IMR-90 (cell line): ENCODE results near the gene YEATS4. TPM values are rescaled to one million over a fixed set of nuclear protein-coding genes. Genes with fewer than 3 reads are reported as not detected.

Source experiments
- ATAC-seq: fragments of 200-7000 bp; cut with Tn5 transposase; 2 replicates; pipeline ENCODE4 v1.9.1; 2020; ENCODE audit warnings: low read depth, mild to moderate bottlenecking, moderate library complexity
- BruUV-seq: library from RNA; stranded (reverse); fragments of 400-500 nt; replicated peaks from 2 replicates; lab custom pipeline; 2021; lab: Mats Ljungman, UMichigan
- CTCF ChIA-PET: fragments of 300-600 bp; formaldehyde crosslinking; extraction: SDS; loops from one replicate; lab custom pipeline; 2021; ENCODE audit warnings: antibody characterized with exemption; lab: Yijun Ruan, JAX
- POLR2A ChIA-PET: fragments of 300-600 bp; sonication (Branson Sonifier 250); formaldehyde crosslinking; loops from one replicate; lab custom pipeline; 2022; ENCODE audit warnings: antibody characterized with exemption; ENCODE audit not compliant: unreplicated experiment; lab: Charles Lee
- DNase-seq: peaks from one replicate; pipeline ENCODE4 v3.0.0; 2013
- H2AFZ ChIP-seq: replicated peaks from 2 replicates; pipeline ENCODE3; 2013; ENCODE audit warnings: low read length, mild to moderate bottlenecking; ENCODE audit not compliant: poor library complexity
- H2AK5ac ChIP-seq: 2 replicates; pipeline ENCODE4 v1.6.1; 2013; ENCODE audit warnings: low read depth, low read length, inconsistent platforms
- H2AK9ac ChIP-seq: replicated peaks from 2 replicates; pipeline ENCODE3; 2013; ENCODE audit warnings: mild to moderate bottlenecking, low read depth, low read length, moderate library complexity; ENCODE audit not compliant: poor library complexity
- H2BK120ac ChIP-seq: 2 replicates; pipeline ENCODE4 v1.6.1; 2013; ENCODE audit warnings: low read depth, low read length, inconsistent platforms
- H2BK15ac ChIP-seq: 3 replicates; pipeline ENCODE4 v1.6.1; 2013; ENCODE audit warnings: low read depth, low read length, inconsistent platforms
- H2BK20ac ChIP-seq: 2 replicates; pipeline ENCODE4 v1.6.1; 2013; ENCODE audit warnings: low read depth, mild to moderate bottlenecking, inconsistent platforms, low read length, moderate library complexity
- H2BK5ac ChIP-seq: 2 replicates; pipeline ENCODE4 v1.6.1; 2013; ENCODE audit warnings: mild to moderate bottlenecking, low read depth, low read length, inconsistent platforms; ENCODE audit not compliant: poor library complexity, severe bottlenecking
- H3K14ac ChIP-seq: replicated peaks from 2 replicates; pipeline ENCODE4 v1.6.1; 2013; ENCODE audit warnings: low read depth, low read length, inconsistent platforms
- H3K18ac ChIP-seq: 2 replicates; pipeline ENCODE4 v1.6.1; 2013; ENCODE audit warnings: low read depth, low read length, control low read depth
- H3K23ac ChIP-seq: 2 replicates; pipeline ENCODE4 v1.6.1; 2013; ENCODE audit warnings: low read depth, low read length, inconsistent platforms
- H3K27ac ChIP-seq: 2 replicates; pipeline ENCODE4 v1.5.1; 2013; ENCODE audit warnings: mild to moderate bottlenecking, control low read depth, low read length; ENCODE audit not compliant: insufficient read depth
- H3K27me3 ChIP-seq: 2 replicates; pipeline ENCODE4 v1.6.1; 2013; ENCODE audit warnings: low read length; ENCODE audit not compliant: control insufficient read depth, insufficient read depth
- H3K36me3 ChIP-seq: 2 replicates; pipeline ENCODE4 v1.6.1; 2013; ENCODE audit warnings: low read length, mixed read lengths; ENCODE audit not compliant: control insufficient read depth, insufficient read depth
- H3K4ac ChIP-seq: 2 replicates; pipeline ENCODE4 v1.6.1; 2013; ENCODE audit warnings: low read depth, low read length, inconsistent platforms
- H3K4me1 ChIP-seq: 2 replicates; pipeline ENCODE4 v1.6.1; 2013; ENCODE audit warnings: low read length, mixed read lengths; ENCODE audit not compliant: control insufficient read depth, insufficient read depth
- H3K4me2 ChIP-seq: 2 replicates; pipeline ENCODE4 v1.6.1; 2013; ENCODE audit warnings: low read depth, mild to moderate bottlenecking, control low read depth, low read length, moderate library complexity
- H3K4me3 ChIP-seq: 2 replicates; pipeline ENCODE4 v1.5.1; 2013; ENCODE audit warnings: low read depth, mild to moderate bottlenecking, control low read depth, low read length, moderate library complexity; ENCODE audit not compliant: insufficient read depth
- H3K56ac ChIP-seq: 2 replicates; pipeline ENCODE4 v1.6.1; 2013; ENCODE audit warnings: low read length, inconsistent platforms; ENCODE audit not compliant: insufficient read depth; ENCODE audit errors: extremely low read depth
- H3K79me1 ChIP-seq, 2 experiments: 2 replicates each; pipeline ENCODE4 v1.6.1; 2013; ENCODE audit warnings: low read length in 2 of 2, inconsistent platforms in 1 of 2, low read depth in 1 of 2
- H3K9ac ChIP-seq: 2 replicates; pipeline ENCODE4 v1.6.1; 2013; ENCODE audit warnings: low read depth, low read length, control low read depth
- H3K9me1 ChIP-seq: 2 replicates; pipeline ENCODE4 v1.6.1; 2013; ENCODE audit warnings: low read length, inconsistent platforms; ENCODE audit not compliant: insufficient read depth
- H3K9me3 ChIP-seq: 2 replicates; pipeline ENCODE4 v1.6.1; 2013; ENCODE audit warnings: low read length; ENCODE audit not compliant: control insufficient read depth, insufficient read depth
- H4K20me1 ChIP-seq: 2 replicates; pipeline ENCODE4 v1.6.1; 2013; ENCODE audit warnings: low read length, inconsistent platforms; ENCODE audit not compliant: insufficient read depth
- H4K5ac ChIP-seq: 2 replicates; pipeline ENCODE4 v1.6.1; 2013; ENCODE audit warnings: mild to moderate bottlenecking, low read depth, low read length, control low read depth
- H4K8ac ChIP-seq, 2 experiments: 2 replicates each; pipeline ENCODE4 v1.6.1; 2013; ENCODE audit warnings: low read depth in 2 of 2, low read length in 2 of 2, control low read depth in 1 of 2, inconsistent platforms in 1 of 2
- H4K91ac ChIP-seq: 2 replicates; pipeline ENCODE4 v1.6.1; 2013; ENCODE audit warnings: low read depth, low read length, inconsistent platforms; ENCODE audit not compliant: insufficient read depth
- SMC3 ChIP-seq: fragments of 150-350 bp; IDR thresholded peaks from 2 replicates; pipeline ENCODE4 v1.6.1; 2016; ENCODE audit warnings: low read depth, mild to moderate bottlenecking, antibody characterized with exemption, low read length, moderate library complexity
- WGBS, 2 experiments: methylation state at CpG; one replicate each; pipeline versions ENCODE4 v1.1.5 to v1.1.7; 2013; ENCODE audit warnings: missing lambda C conversion rate in 2 of 2; ENCODE audit not compliant: insufficient read length in 1 of 2; ENCODE audit errors: extremely low coverage in 2 of 2; 5-methylcytosine and 5-hydroxymethylcytosine counted together
- dilution Hi-C: fragments of 300-500 bp; cut with HindIII; formaldehyde crosslinking; loops from one replicate; pipeline ENCODE4 v1.14.3; 2018; ENCODE audit warnings: low sequenced_read_pairs; ENCODE audit not compliant: unreplicated experiment
- in situ Hi-C: fragments of 300-500 bp; cut with MboI; formaldehyde crosslinking; loops from 3 replicates; pipeline ENCODE4 v1.14.3; 2019; ENCODE audit warnings: low sequenced_read_pairs, inconsistent platforms, mixed read lengths
- intact Hi-C: fragments of 100-400 bp; cut with micrococcal nuclease; formaldehyde crosslinking; loops from 2 replicates; pipeline ENCODE4 v1.10.0; 2022
- polyA plus RNA-seq, 3 experiments: library from polyadenylated mRNA; depleted of rRNA; stranded (reverse); fragments of >200 nt; gene quantifications; 2 replicates each; pipeline ENCODE4 v1.2.3, GENCODE V29; 2012; ENCODE audit warnings: low replicate concordance in 1 of 3
- total RNA-seq: library from RNA; depleted of rRNA; stranded (reverse); fragments of >200 nt; gene quantifications from 2 replicates; pipeline ENCODE4 v1.2.3, GENCODE V29; 2012

Gene YEATS4
- total and polyA plus RNA-seq, 2 of the 4 experiments (the other 2 are of a cell fraction) = 6.9 to 15.1 TPM

- Histone ChIP-seq H2BK5ac (no peak overlapping the region), H3K23ac (no peak overlapping the region), H3K4me1 (no peaks in the 10 kb centered on the region), H2AK9ac (no peak overlapping the region), H3K27ac (no peak overlapping the region), H3K4me3 (no peak overlapping the region), H3K36me3 (no peaks in the 10 kb centered on the region), H3K4me2 (no peak overlapping the region), H2AFZ (no peak overlapping the region), H3K18ac (no peak overlapping the region), H4K91ac (no peak overlapping the region), H4K20me1 (no peaks in the 10 kb centered on the region), H3K9me1 (no peaks in the 10 kb centered on the region), H4K8ac (no peak overlapping the region), H2AK5ac (no peak overlapping the region), H3K4ac (no peak overlapping the region), H3K56ac (no peak overlapping the region), H3K79me1 (no peaks in the 10 kb centered on the region), H3K14ac (no peak overlapping the region), H2BK15ac (no peak overlapping the region), H4K5ac (no peak overlapping the region), H3K9me3 (no peaks in the 10 kb centered on the region), H2BK20ac (no peak overlapping the region), H2BK120ac (no peak overlapping the region), H3K9ac (no peak overlapping the region), H3K27me3 (no peaks in the 10 kb centered on the region)
- peak; percentile 35 for DNase-seq
- no TSS peak for BruUV-seq
- no peak for ATAC-seq
- dilution Hi-C loops (no loop called here), in situ Hi-C loops (no loop called here), intact Hi-C loops (no loop called here)
- TF ChIP-seq SMC3 = no peak
- no CpG with 5 or more reads among the region's 1 CpG for WGBS, 2 experiments
- ChIA-PET CTCF (no interaction called here), POLR2A (no interaction called here)
Measured at GRCh38 chr12:69435644-69436043, 76.1 kb downstream of the YEATS4 start.
